ENCODE results near the gene NUDT7. TPM values are rescaled to one million over a fixed set of nuclear protein-coding genes. Genes with fewer than 3 reads are reported as not detected.

The NUDT7 gene
- total RNA-seq, 1 donor from 2014 or later = 8.2 TPM

Other genes starting within 250 kb of the NUDT7 start
- 36.1 TPM for gene VAT1L, start 66.0 kb downstream of the NUDT7 start, total RNA-seq

All from sciatic nerve (tissue), 1 donor.